HG03342 (cell line): Measurements from ENCODE around the gene CCDC93.

Experiments used
- ATAC-seq: cut with Tn5 transposase; IDR thresholded peaks from one replicate; pipeline ENCODE4 v1.9.1; 2021; ENCODE audit warnings: mild to moderate bottlenecking, moderate library complexity; ENCODE audit not compliant: unreplicated experiment

The CCDC93 gene, protein sequence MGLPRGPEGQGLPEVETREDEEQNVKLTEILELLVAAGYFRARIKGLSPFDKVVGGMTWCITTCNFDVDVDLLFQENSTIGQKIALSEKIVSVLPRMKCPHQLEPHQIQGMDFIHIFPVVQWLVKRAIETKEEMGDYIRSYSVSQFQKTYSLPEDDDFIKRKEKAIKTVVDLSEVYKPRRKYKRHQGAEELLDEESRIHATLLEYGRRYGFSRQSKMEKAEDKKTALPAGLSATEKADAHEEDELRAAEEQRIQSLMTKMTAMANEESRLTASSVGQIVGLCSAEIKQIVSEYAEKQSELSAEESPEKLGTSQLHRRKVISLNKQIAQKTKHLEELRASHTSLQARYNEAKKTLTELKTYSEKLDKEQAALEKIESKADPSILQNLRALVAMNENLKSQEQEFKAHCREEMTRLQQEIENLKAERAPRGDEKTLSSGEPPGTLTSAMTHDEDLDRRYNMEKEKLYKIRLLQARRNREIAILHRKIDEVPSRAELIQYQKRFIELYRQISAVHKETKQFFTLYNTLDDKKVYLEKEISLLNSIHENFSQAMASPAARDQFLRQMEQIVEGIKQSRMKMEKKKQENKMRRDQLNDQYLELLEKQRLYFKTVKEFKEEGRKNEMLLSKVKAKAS

DNA sequence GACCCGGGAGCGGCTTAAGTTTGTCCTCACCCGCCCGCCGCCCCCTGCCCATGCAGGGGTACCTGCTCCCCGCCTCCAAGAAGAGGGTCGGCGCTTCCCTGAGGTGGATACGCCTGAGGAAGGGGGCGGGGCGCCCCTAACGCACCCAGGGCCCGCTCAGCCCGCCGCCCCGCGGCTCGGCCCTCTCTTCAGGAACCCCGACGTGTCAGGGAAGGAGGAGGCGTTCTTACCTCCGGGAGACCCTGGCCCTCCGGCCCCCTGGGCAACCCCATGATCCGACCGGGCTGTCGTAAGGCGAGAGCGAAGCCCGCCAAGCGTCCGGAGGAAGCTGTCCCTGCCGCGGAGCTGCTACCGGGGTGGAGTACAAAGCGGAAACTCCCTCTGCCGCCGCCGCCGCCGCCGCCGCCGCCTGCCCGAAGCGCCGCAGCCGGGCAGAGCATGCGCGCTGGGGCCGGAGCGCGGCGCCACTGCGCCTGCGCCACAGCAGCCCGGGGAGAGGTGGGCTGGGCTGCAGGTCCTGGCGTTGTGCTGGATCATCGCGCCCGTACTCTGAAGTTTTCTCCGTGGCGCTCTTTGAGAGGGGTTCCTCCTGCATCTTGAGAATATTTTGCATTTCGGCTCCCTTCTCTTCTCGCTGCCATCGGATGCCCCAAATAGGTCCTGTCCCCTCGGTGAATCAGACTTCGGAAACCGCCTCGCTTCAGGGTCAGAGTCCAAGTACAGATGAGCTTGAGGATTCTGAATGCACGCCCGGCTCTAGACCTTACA is at the start of gene CCDC93:
CCDC93 (minus strand) TSS at position 347 of the 768 bp plus-strand sequence; CDS start at position 272, 75 bp downstream.
- peak; percentile 92 for ATAC-seq

DNA sequence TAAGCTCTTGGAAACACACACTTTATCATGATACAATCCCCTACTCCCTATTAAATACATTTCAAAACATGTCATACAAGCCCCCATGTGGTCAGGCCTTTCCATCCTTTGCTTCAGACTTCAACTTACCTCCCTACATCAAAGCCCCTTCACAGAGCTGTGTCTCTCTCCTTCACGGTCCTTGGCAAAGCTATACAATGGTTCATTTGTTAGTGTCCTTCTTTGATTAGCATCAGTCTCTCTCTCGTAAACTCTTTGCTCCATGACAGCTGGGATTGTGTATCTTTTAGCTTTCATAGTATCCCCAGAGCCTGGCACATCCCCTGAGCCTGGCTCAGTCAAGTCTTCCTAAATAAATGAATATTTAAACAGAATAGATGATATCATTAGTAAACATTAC is 48.8 kb upstream of the CCDC93 start:
- no peak for ATAC-seq

DNA sequence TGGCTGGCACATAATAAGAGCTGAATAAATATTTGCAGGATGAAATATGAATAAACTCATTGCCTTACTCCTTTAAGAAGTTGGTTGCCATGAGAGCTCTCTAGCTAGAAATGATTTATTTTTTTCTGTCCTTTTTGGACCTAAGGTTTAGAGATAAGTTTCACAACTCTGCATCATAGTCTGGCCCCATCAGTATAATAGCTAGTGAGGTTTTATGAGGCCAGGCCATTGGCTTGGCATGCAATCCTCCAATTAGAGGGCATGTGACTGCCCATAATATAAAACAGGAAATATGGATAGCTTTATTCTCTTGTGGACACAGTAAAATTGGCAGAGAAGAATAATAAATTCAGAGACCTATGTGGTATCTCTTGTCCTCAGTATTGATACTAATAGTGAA is 48.2 kb upstream of the CCDC93 start:
- no peak for ATAC-seq

DNA sequence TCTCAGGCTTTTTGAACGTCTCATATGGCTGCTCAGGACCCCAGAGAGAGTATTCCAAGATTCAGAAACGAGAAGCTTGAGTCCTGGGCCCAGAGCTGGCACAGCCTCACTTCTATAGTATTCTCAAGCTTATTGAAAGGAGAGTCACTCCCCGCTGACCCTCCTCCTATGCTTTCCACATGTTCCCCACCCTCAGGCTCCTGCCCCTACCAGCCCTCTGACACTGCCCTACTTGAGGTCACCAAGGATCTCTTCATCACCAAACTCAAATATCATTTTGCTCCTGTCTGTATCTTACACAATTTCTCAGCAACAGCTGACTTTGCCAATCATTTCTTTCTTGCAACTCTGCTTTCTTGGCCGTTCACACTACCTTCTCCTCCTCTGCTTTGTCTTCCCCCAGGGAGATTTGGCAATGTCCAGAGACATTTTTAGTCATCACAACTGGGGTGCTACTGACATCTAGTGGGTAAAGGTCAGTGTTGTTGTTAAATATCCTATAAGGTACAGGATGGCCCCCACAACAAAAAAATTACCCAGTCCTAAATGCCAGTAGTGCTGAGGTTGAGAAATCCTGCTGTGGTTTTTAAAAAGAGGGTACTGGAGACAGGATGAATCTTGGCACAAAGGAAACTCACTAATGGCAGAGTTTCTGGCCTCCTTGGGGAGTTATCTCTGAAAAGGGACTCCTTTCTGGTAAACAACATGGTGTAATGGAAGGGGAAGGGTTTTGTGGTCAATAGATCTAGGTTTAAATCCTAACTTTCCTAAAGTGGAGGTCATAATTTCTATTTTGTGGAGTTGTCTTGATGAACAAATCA is 47.5 kb upstream of the CCDC93 start:
- peak; percentile 72 for ATAC-seq

DNA sequence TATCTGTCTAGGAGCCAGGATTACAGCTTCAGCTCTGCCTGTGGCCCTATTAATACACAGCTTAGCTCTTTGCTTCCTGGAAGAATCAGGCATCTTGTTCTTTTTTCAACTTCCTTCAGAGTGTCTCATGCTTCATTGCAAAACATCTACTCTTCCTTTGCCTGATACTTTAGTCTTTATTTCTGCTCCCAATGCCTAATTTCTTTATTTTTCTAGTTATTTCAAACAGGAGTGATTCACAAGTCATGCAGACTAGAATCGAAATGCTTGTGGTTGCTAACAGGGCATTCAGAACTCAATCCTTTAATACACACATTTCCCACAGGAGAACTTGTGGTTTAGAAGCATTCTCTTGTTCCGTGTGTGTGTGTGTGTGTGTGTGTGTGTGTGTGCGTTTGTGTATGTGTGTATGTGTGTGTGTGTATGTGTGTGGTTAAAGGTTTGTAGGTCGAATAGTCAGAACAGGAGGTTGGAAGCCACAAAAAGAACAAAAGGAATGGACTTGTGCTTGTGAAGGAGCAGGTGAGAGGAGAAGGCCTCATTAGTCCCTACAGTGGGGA is 46.1 kb upstream of the CCDC93 start:
- ATAC-seq, result peak; percentile 24

DNA sequence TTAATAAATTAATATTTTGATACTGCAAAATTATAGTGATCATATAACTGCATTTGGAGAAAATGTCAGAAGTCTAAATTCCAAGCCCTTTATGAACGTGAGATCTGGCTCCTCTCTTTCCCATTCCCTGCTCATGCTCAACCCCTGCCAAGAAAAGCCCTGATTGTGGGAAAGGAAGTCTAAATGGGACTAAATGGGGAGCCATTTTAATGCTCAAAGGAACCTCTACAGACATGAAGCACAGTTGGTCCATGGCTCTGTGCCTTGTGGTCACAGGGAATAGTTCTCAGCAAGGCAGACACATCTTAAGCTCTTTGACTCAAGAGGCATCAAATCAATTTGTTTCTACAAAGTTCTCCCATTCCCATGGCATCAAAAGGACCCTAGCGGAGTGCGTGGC is 45.1 kb upstream of the CCDC93 start:
- ATAC-seq, result no peak

DNA sequence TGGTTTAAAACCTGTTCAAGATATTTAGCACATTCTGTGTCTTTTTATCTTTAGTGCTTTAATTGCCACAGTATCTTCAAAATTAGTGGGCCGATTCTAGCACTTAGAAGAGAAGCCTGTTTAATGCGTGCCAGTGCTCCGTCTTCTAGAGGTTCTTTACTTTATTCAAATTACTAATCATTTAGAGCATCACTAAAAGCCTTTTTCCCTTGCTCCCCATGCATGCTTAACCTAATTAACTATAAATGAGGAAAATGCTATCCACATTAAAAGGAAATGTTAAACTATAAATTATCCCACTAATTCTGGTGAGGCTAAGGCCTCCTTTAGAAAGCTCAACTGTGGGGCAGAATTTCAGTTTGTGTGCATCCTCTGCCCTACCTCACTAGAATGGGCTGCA is 42.9 kb upstream of the CCDC93 start:
- no peak for ATAC-seq

DNA sequence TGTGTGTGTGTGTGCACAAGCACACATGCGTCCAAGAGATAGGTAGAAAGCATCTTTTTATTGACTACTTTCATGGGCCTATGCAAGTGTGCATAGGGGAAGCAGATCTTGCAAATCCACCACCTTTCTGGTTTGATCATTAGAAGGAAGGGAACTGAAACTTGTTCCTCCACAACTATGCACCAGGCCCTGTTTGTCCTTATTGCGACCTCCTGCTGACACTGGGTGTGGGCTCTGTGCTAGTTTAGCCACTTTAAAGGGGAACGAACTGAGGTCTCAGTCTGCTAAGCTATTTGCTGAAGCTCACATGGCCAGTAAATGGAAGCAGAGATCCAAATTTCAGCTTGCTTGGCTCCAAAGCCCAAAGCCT is 42.3 kb upstream of the CCDC93 start:
- ATAC-seq, result peak; percentile 87

DNA sequence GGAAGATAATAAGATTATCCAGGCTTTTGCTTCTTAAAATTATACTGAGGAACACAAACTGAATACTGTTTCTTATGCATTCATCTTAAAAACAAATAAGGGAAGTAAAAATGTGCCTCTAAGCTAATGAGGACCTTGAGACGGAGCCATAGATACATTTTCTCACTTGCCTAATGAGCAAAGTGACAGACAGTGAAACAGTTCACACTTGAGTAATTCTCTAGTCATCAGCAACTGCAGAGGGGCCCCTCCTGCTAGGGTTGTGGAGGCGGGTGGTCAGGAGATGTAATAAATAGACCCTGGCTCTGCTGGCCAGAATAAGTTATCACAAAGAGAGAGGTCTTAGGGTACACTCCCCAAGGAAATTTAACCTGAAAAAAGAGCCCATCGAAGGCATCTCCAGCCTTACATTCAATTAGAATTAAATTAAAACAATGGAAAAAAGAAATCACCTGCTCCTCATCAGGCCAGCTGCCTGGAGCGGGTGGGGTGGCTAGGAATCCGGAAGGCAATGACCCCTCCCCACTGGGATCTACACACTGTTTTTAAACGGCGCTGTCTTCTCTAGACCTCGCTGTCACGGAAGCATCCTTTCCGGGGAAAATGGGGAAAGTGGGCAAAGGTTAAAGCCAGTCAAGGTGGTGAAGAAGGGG is 41.8 kb upstream of the CCDC93 start:
- peak; percentile 70 for ATAC-seq

DNA sequence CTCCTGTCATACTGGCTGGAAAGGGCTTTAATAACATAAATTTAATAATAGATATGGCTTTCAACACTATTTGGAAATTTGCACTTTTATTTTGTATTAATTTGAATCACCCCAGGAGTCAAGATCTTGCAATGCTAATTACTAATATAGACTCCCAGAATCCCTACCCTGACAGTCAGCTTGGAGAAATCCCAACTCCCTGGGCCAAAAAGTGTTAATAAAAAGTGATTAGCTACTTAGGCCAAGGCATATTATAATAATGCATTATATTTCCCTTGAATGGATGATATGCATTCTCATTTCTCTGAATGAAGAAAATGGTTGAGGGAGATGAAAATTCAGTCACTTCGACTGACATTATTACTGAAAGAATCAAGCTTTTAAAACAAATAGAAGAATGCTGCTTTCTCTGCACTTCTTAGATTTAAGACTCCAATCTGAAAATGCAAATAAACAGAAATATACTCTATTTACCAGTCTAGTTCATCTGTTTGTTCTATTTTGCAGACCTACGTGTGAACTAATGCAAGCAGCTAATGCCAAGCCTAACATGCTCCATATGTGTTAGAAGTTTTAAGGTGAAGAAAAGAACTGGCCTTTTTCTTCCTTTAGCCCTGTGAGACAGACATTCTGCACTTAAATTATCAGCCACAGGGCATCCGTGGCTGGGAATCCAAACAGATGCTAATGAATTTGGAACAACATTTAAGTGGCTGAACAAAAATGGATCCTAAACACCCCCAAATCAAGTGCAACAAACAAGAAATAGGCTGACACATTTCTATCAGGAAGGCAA is 40.5 kb upstream of the CCDC93 start:
- ATAC-seq, result no peak

DNA sequence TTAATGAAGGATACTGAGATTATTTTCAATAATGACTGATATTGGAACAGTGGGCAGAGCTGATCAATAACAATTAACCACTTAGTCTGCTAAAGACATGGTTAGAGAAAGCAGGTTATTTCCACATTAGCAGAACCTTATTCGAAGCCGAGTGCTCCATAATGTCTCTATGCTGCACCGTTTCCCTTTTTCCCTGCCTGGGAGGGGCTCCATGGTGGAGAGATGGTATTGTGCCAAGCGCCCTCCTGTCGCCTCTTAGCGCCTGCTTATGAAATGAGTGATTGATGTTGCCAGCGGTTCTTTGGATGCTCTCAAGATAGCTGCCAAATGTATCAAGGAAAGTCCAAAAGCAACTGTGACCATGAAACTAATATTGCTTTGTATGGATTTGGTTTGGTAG is 39.8 kb upstream of the CCDC93 start:
- ATAC-seq, result no peak

DNA sequence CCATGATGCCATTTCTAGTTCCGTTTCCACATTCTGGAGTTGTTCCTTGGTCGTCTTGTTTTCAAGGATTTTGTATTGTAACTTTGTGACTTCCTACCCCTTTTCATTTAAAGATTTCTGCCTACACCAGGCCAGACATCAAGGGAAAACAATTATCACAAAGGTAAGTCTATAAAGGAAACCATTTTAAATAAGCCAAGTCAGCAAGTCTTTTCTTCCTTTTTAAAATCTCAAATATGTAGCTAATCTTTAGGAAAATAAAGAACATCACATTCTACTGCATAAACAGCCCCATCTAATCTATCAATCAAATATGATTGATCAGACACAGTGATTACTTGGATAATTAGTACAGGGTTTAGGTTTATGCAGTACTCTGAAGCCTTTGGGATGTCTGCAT is 38.6 kb upstream of the CCDC93 start:
- ATAC-seq, result no peak

DNA sequence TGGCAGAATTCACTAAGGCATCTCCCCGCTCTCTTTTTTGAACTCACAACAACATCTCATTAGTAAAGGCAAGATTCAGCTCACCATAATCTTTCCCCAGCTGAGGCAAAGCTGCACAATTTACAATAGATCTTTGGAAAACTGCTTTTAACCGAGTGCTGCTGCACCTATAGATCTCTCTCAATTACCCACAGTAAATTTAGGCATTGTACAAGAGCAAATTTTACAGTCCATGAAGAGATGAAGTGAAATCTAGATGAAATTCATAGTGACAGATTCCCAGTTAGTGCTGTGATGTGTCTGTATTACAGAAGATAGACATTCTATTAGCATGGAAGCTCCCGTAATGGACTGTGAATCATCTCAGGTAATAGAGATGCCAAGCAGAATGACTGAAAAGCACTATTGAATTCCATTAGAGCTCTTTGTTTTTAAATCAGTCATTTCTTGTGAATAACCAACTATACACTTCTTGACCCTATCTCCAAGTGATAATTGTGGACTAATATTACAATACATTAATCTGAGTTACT is 38.0 kb upstream of the CCDC93 start:
- ATAC-seq, result no peak

DNA sequence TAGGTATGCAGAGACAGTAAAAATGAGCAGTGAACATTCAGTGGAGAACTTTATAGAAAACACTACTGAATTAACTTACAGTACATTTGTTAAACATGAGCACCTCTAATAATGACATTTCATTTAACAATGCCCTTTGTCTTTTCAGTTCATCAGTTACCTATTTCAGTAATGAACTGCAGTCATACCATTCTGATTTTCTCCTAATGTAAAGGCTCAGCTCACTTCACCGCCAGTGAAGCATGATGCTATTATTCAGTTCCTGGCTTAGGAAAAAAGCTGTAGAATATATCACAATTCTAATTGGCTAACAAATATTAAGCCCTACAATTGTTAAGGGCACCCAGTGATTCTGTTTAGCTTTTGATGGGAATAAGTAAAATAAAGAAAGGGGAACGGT is 37.1 kb upstream of the CCDC93 start:
- no peak for ATAC-seq

DNA sequence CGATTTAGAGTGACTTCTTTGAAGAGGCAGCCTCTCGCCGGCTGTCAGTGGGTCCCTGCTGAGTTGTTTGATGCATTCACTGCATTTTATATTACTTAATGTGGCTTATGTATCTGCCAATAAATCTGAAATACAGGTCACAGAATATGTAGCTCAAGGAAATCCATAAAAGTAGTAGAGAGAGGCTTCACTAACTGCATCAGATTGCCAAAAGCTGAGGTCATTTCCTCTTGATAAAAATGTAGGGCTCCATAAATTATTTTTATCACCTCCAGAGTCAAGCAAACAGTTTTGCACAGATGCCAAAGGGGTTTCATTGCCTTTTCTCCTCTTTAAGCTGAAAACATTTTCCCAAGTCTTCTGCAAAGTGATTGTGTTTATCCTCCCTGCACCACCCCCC is 36.5 kb upstream of the CCDC93 start:
- ATAC-seq, result no peak

DNA sequence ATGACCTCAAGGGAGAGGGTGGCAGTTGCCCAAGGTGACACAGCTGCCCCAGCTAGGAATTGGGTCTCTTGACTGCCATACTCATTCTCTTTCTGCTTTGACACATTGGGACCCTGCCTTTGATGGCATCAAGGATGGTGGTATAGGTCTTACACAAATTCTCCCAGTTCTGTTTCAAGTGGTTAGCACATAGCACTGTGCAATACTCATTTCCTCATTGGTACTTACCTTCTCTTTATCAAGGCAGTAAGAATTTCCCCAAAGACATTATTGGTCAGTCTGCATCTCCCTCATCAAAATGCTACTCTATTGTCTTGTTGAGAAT is 35.9 kb upstream of the CCDC93 start:
- ATAC-seq, result peak; percentile 60

DNA sequence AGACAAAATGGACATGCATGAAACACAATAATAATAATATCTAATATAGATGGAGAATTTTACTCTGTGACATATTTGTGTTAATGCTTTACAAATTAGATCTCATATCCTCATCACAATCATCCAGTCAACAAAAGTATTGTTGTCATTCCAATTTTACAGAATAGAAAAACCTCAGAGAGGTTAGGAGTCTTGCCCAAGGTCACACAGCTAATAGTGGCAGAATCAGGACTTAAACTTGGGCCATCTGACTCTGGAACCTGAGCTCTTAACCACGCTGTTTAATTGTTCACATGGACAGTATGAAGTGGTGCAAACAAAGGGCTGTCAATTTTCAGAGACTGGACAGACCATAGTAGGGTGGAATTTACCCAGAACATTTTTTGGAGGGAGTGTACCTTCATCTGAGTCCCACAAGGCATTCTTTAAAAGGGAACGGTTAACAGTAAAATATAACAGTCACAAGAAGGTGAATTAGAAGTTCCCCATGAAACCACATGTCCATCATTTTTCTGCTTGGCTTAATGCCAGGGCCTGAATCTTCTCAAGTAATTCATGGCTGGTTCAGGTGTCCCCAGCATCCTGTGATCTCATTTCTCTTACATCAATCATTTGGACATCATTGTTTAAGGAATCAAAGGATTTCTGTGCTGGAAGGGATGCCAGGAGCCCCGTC is 35.4 kb upstream of the CCDC93 start:
- peak; percentile 8 for ATAC-seq

DNA sequence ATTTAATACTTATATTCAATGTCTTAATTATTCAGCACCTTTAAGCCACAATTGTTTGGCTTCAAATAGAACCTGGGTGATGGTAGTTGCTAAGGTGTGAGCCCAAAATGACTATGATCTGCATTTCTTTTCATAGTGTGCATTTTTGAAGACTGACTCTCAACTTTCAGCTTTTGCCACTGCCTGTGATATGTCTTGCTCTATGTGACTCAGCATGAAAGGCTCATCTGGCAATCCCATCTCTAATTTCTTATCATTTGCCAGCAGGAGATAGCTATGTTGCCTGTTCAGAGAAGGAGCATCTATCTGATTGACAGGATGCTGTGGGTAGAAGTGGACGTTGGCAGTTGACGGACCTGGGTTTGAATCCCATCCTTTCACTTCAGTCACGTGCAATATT is 34.5 kb upstream of the CCDC93 start:
- ATAC-seq, result no peak

DNA sequence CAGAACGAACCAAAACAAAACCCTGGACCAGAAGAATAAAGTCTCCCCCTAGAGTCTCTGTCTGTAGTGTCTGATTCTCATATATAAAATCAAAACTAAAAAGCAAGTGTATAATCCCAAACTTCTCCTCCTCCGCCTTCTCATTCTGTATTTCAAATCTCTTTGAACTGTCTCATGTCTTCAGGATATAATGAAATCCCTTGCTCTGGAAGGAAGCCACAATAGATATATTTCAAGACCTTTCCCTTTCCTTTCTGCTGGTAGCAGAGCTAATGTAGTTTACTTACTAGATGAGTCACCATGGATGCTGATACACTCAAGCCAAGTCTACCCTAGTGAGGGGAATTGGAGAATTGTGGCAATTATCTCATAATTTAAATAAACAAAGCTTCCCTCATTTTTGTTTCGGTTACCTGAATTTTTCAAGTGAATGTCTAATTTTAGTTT is 33.5 kb upstream of the CCDC93 start:
- no peak for ATAC-seq
